ENCODE measurements around the gene KIAA1586. TPM values are rescaled to one million over a fixed set of nuclear protein-coding genes. Genes with fewer than 3 reads are reported as not detected.
"Not testable (repeated sequence)": the region's sequence is repeated elsewhere in the genome, so short reads cannot be mapped to it uniquely, and the experiment has no call there.

Gene KIAA1586, protein sequence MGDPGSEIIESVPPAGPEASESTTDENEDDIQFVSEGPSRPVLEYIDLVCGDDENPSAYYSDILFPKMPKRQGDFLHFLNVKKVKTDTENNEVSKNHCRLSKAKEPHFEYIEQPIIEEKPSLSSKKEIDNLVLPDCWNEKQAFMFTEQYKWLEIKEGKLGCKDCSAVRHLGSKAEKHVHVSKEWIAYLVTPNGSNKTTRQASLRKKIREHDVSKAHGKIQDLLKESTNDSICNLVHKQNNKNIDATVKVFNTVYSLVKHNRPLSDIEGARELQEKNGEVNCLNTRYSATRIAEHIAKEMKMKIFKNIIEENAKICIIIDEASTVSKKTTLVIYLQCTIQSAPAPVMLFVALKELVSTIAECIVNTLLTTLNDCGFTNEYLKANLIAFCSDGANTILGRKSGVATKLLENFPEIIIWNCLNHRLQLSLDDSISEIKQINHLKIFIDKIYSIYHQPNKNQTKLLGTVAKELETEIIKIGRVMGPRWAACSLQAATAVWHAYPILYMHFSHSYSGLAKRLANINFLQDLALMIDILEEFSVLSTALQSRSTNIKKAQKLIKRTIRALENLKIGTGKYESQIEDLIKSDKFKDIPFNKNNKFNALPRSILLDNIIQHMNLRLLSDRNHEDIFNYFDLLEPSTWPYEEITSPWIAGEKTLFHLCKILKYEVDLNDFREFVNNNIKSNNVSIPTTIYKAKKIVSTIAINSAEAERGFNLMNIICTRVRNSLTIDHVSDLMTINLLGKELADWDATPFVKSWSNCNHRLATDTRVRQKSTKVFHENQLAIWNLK
- total RNA-seq = 10 to 100 TPM; 15.0 to 17.9 TPM

GRCh38 chr6:57046332-57047256 is at the start of gene KIAA1586:
Gene KIAA1586 (plus strand): TSS chr6:57046693. CDS start chr6:57046756, 63 bp downstream.
- peak; percentile 94 for ATAC-seq
- POLR2A ChIA-PET; H3K9me3 Mint-ChIP-seq (ENCODE audit: low read depth): not testable (repeated sequence)
- Mint-ChIP-seq H3K4me3 (peak within 1 kb of the TSS; percentile 86), H3K27me3 (peaks cover 17% of the 10 kb centered on the region), H3K4me1 (peaks cover 28% of the 10 kb centered on the region), H3K27ac (peak within 1 kb of the TSS; percentile 89), H3K36me3 (ENCODE audit: low read depth) (peaks cover 26% of the 10 kb centered on the region)
- intact Hi-C loops (cut with DNase I, micrococcal nuclease) = loop anchor here (1.0 to 5.0 kb wide), 5 partner anchors 43 to 270 kb away; partner anchors contain the start of genes BAG2 (in 1 of the 2), PRIM2 (in 1 of the 2) and RAB23 (in 1 of the 2)
- DNase-seq = peak; percentile 90
- CTCF ChIA-PET = interaction anchor here (0.7 to 2.0 kb wide), 3 partner anchors 18 to 199 kb away, joined by 3 to 5 read pairs (median 3); no protein-coding TSS in a partner anchor

DNA sequence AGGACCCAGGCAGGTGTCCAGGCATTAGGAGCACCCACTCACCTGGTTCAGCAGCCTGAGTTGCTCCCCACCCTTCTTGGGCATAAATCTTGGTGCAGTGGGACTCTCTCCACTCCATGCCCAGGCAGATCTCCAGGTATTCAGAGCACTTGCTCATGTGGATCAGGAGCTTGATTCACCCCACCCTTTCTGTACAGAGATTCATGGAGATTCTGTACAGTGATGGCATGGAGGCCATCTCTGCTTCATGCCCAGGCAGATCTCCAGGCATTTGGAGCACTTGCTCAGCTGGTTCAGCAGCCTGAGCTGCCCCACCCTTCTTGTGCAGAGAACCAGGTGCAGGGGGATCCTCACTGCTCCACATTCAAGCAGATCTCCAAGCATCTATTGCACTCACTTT is 47.4 kb upstream of the KIAA1586 start:
- no peak for DNase-seq
- H3K27me3 Mint-ChIP-seq = peaks cover 5% of the 10 kb centered on the region
- H3K36me3 Mint-ChIP-seq (ENCODE audit: low read depth) = peaks cover 3% of the 10 kb centered on the region
- CTCF ChIA-PET = no interaction called here
- no peak for ATAC-seq
- POLR2A ChIA-PET = no interaction called here
- intact Hi-C loops (cut with DNase I, micrococcal nuclease) = no loop called here
- no peak overlapping the region for H3K4me3 Mint-ChIP-seq
- H3K4me1 Mint-ChIP-seq = no peaks in the 10 kb centered on the region
- H3K27ac Mint-ChIP-seq = no peak overlapping the region
- peaks cover 3% of the 10 kb centered on the region for H3K9me3 Mint-ChIP-seq (ENCODE audit: low read depth)

DNA sequence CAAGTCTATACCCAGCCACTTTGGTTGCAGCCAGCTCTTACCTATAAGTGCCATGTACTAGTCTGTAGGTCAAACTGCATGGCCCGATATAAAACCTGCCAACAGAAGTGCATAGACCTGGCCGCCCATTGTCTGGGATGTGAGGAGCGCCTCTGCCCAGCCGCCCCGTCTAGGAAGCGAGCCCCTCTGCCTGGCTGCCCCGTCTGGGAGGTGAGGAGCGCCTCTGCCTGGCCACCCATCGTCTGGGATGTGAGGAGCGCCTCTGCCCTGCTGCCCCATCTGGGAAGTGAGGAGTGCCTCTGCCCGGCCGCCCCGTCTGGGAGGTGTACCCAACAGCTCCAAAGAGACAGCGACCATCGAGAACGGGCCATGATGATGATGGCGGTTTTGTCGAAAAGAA is 46.7 kb upstream of the KIAA1586 start:
- POLR2A ChIA-PET; H3K4me3 Mint-ChIP-seq; CTCF ChIA-PET; H3K4me1 Mint-ChIP-seq; ATAC-seq; intact Hi-C loops (cut with DNase I, micrococcal nuclease); H3K9me3 Mint-ChIP-seq (ENCODE audit: low read depth); DNase-seq; H3K27ac Mint-ChIP-seq; H3K27me3 Mint-ChIP-seq; H3K36me3 Mint-ChIP-seq (ENCODE audit: low read depth): not testable (repeated sequence)

DNA sequence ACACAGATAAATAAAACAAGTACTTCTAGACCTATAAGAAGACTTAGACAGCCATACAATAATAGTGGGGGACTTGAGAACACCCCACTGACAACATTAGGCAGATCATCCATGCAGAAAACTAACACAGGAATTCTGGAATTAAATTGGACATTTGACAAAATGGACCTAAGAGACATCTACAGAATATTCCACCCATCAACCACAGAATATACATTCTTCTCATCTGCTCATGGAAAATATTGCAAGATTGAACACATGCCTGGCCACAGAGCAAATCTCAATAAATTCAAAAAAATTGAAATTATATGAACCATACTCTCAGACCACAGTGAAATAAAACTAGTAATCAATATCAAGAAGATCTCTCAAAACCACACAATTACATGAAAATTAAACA is 44.3 kb upstream of the KIAA1586 start:
- Mint-ChIP-seq H3K27me3 (peaks cover 5% of the 10 kb centered on the region), H3K4me3 (no peak overlapping the region), H3K27ac (no peak overlapping the region), H3K36me3 (ENCODE audit: low read depth) (peaks cover 3% of the 10 kb centered on the region), H3K9me3 (ENCODE audit: low read depth) (peaks cover 3% of the 10 kb centered on the region), H3K4me1 (no peaks in the 10 kb centered on the region)
- POLR2A ChIA-PET = no interaction called here
- intact Hi-C loops (cut with DNase I, micrococcal nuclease) = no loop called here
- no peak for ATAC-seq
- CTCF ChIA-PET = no interaction called here
- no peak for DNase-seq

GRCh38 chr6:57004292-57004691 is 42.2 kb upstream of the KIAA1586 start:
- ATAC-seq = no peak
- H3K27me3 Mint-ChIP-seq = peaks cover 10% of the 10 kb centered on the region
- H3K36me3 Mint-ChIP-seq (ENCODE audit: low read depth) = no peaks in the 10 kb centered on the region
- DNase-seq = no peak
- intact Hi-C loops (cut with DNase I, micrococcal nuclease) = no loop called here
- H3K4me3 Mint-ChIP-seq = no peak overlapping the region
- ChIA-PET POLR2A (no interaction called here), CTCF (interaction anchor here (1.0 to 1.6 kb wide), 3 partner anchors 10 to 102 kb away, joined by 3 to 4 read pairs (median 4); no protein-coding TSS in a partner anchor)
- H3K9me3 Mint-ChIP-seq (ENCODE audit: low read depth) = peaks cover 3% of the 10 kb centered on the region
- no peak overlapping the region for H3K27ac Mint-ChIP-seq
- H3K4me1 Mint-ChIP-seq = no peaks in the 10 kb centered on the region

DNA sequence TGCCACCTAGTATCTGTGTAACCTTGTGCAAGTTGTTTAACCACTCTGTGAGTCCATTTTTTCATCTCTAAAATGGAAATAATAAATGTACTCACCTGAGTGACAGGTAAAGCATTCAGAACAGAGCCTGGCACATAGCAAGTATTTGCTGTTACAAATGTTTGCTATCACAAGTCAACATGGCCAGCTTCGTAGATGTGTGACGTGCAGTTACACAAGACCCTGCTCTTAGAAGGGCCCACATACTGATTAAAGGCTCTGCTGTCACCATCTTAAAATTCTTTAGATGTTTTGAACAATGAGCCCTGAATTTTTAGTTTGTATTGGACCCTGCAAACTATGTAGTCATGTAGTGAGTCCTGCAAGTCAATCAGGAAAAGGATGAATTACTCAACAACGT is 40.4 kb upstream of the KIAA1586 start:
- no peak for DNase-seq
- POLR2A ChIA-PET = no interaction called here
- no peaks in the 10 kb centered on the region for H3K36me3 Mint-ChIP-seq (ENCODE audit: low read depth)

DNA sequence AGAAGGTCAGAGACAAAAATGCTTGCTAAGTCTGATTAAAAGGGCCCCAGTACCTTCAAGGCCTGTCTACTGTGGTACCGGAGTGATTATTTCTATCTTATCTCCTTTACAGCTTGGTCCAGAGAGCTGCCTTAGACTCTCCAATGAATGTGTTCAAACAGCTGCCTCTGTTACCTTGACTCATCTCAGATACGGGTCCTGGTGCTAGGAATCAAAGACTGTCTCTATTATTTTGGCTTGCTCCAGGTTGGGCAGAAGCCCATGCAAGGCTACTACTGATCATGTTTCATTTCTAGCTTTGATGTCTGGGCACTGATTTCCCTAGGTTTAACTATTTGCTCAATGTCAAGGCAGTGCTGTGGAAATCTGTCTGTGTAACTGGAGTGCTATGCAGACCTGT is 38.4 kb upstream of the KIAA1586 start:
- H3K36me3 Mint-ChIP-seq (ENCODE audit: low read depth); H3K4me3 Mint-ChIP-seq; intact Hi-C loops (cut with DNase I, micrococcal nuclease); H3K9me3 Mint-ChIP-seq (ENCODE audit: low read depth); H3K4me1 Mint-ChIP-seq; H3K27ac Mint-ChIP-seq; ATAC-seq; H3K27me3 Mint-ChIP-seq; DNase-seq; POLR2A ChIA-PET: not testable (repeated sequence)
- CTCF ChIA-PET = interaction anchor here (1.4 kb wide), 1 partner anchor 103 kb away, joined by 3 read pairs; no protein-coding TSS in a partner anchor

More for the DNA sequence above, 40.4 kb upstream of the KIAA1586 start:
- Mint-ChIP-seq H3K27me3 (peaks cover 10% of the 10 kb centered on the region), H3K9me3 (ENCODE audit: low read depth) (no peaks in the 10 kb centered on the region), H3K4me1 (no peaks in the 10 kb centered on the region), H3K4me3 (no peak overlapping the region), H3K27ac (no peak overlapping the region)
- intact Hi-C loops (cut with DNase I, micrococcal nuclease) = no loop called here
- no peak for ATAC-seq
- CTCF ChIA-PET = no interaction called here

- ChIA-PET POLR2A (no interaction called here), CTCF (no interaction called here)
- no peaks in the 10 kb centered on the region for H3K36me3 Mint-ChIP-seq (ENCODE audit: low read depth)
- H3K4me3 Mint-ChIP-seq = no peak overlapping the region
- H3K27me3 Mint-ChIP-seq = peaks cover 10% of the 10 kb centered on the region
- H3K27ac Mint-ChIP-seq = no peak overlapping the region
- intact Hi-C loops (cut with DNase I, micrococcal nuclease) = no loop called here
- no peaks in the 10 kb centered on the region for H3K4me1 Mint-ChIP-seq
- no peak for DNase-seq
- ATAC-seq = no peak
- no peaks in the 10 kb centered on the region for H3K9me3 Mint-ChIP-seq (ENCODE audit: low read depth)
Observed at GRCh38 chr6:57013521-57013926, 33.0 kb upstream of the KIAA1586 start.

DNA sequence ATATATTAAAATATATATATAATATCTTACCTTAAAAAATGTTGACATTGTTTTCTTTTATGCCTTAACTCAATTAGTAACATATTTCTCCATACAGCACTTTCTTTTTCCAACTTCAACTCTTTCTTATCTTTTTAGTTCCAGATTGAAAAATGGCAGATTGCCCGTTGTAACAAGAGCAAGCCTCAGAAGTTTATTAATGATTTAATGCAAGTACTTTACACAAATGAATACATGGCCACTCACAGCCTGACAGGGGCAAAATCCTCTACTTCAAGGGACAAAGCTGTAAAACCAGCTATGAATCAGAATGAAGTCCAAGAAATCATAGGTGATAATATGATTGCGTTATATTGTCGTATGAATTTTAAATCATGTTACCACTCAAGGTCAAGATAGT is 29.4 kb upstream of the KIAA1586 start:
- CTCF ChIA-PET = interaction anchor here (1.1 to 1.5 kb wide), 2 partner anchors 10 to 113 kb away, joined by 3 to 4 read pairs; no protein-coding TSS in a partner anchor
- Mint-ChIP-seq H3K4me3 (no peak overlapping the region), H3K4me1 (no peaks in the 10 kb centered on the region), H3K27me3 (peaks cover 4% of the 10 kb centered on the region), H3K27ac (no peak overlapping the region), H3K9me3 (ENCODE audit: low read depth) (no peaks in the 10 kb centered on the region), H3K36me3 (ENCODE audit: low read depth) (no peaks in the 10 kb centered on the region)
- POLR2A ChIA-PET = no interaction called here
- ATAC-seq (no peak), DNase-seq (no peak)
- intact Hi-C loops (cut with DNase I, micrococcal nuclease) = no loop called here

- intact Hi-C loops (cut with DNase I, micrococcal nuclease) = no loop called here
- Mint-ChIP-seq H3K27ac (no peak overlapping the region), H3K9me3 (ENCODE audit: low read depth) (no peaks in the 10 kb centered on the region), H3K27me3 (peaks cover 3% of the 10 kb centered on the region), H3K36me3 (ENCODE audit: low read depth) (no peaks in the 10 kb centered on the region), H3K4me3 (no peak overlapping the region), H3K4me1 (no peaks in the 10 kb centered on the region)
- ATAC-seq = no peak
- CTCF ChIA-PET = interaction anchor here (0.7 to 1.5 kb wide), 6 partner anchors 8 to 114 kb away, joined by 3 to 4 read pairs (median 3); no protein-coding TSS in a partner anchor
- POLR2A ChIA-PET = no interaction called here
- DNase-seq = no peak
Observed at GRCh38 chr6:57017841-57018240, 28.7 kb upstream of the KIAA1586 start.

- H3K4me3 Mint-ChIP-seq = no peak overlapping the region
- H3K9me3 Mint-ChIP-seq (ENCODE audit: low read depth) = peaks cover 1% of the 10 kb centered on the region
- H3K4me1 Mint-ChIP-seq = no peaks in the 10 kb centered on the region
- ChIA-PET CTCF (interaction anchor here (0.7 to 1.4 kb wide), 2 partner anchors 15 to 303 kb away, joined by 3 to 4 read pairs; no protein-coding TSS in a partner anchor), POLR2A (no interaction called here)
- intact Hi-C loops (cut with DNase I, micrococcal nuclease) = no loop called here
- DNase-seq (no peak), ATAC-seq (no peak)
- H3K27me3 Mint-ChIP-seq = peaks cover 2% of the 10 kb centered on the region
- H3K36me3 Mint-ChIP-seq (ENCODE audit: low read depth) = peaks cover under 1% of the 10 kb centered on the region
- H3K27ac Mint-ChIP-seq = no peak overlapping the region
Observed at GRCh38 chr6:57019434-57019833, 27.1 kb upstream of the KIAA1586 start.

All from activated CD4-positive, alpha-beta T cell treated with anti-CD3 and anti-CD28 coated beads for 36 hours (primary cell).